Hematopoietic multipotent progenitor cell treated with erythropoietin and hydrocortisone succinate and interleukin-3 and kit ligand, for 4 days (in vitro differentiated cells): Measurements from ENCODE around the gene FOXO3B.
A peak's percentile ranks its signal among the peaks of the same experiment; 100 is the strongest.
"Not testable (repeated sequence)": the region's sequence is repeated elsewhere in the genome, so short reads cannot be mapped to it uniquely, and the experiment has no call there.

Experiments used
- DNase-seq: peaks from one replicate; pipeline ENCODE4 v3.0.0-alpha.2; 2015

The FOXO3B gene

GRCh38 chr17:18681767-18682571, at the start of gene FOXO3B:
Gene FOXO3B, minus strand, starts transcription at chr17:18682314. Its CDS starts 663 bp downstream, at chr17:18681651.
- DNase-seq: peak; percentile 96

GRCh38 chr17:18723509-18723908, 41.4 kb upstream of the FOXO3B start:
- DNase-seq: not testable (repeated sequence)

GRCh38 chr17:18722612-18723011, 40.5 kb upstream of the FOXO3B start:
- DNase-seq: not testable (repeated sequence)

GRCh38 chr17:18721775-18722547, 39.8 kb upstream of the FOXO3B start:
- not testable (repeated sequence) for DNase-seq

GRCh38 chr17:18719428-18720110, 37.5 kb upstream of the FOXO3B start:
- DNase-seq: not testable (repeated sequence)

- DNase-seq: not testable (repeated sequence)
Observed at GRCh38 chr17:18718643-18719427, 36.7 kb upstream of the FOXO3B start.

- peak; percentile 77 for DNase-seq
Observed at GRCh38 chr17:18712354-18712999, 30.4 kb upstream of the FOXO3B start.

- not testable (repeated sequence) for DNase-seq
Observed at GRCh38 chr17:18708215-18708614, 26.1 kb upstream of the FOXO3B start.

GRCh38 chr17:18705955-18706354, 23.8 kb upstream of the FOXO3B start:
- DNase-seq: not testable (repeated sequence)

GRCh38 chr17:18698473-18699103, 16.5 kb upstream of the FOXO3B start:
- not testable (repeated sequence) for DNase-seq

- not testable (repeated sequence) for DNase-seq
Observed at GRCh38 chr17:18695143-18695542, 13.0 kb upstream of the FOXO3B start.

- DNase-seq: not testable (repeated sequence)
Observed at GRCh38 chr17:18682668-18683067, 554 bp upstream of the FOXO3B start.

- not testable (repeated sequence) for DNase-seq
Observed at GRCh38 chr17:18677381-18677780, 4.7 kb downstream of the FOXO3B start.

- DNase-seq: not testable (repeated sequence)
Observed at GRCh38 chr17:18676928-18677327, 5.2 kb downstream of the FOXO3B start.

GRCh38 chr17:18672395-18673227, 9.5 kb downstream of the FOXO3B start:
- not testable (repeated sequence) for DNase-seq

GRCh38 chr17:18668625-18669024, 13.5 kb downstream of the FOXO3B start:
- DNase-seq: not testable (repeated sequence)

GRCh38 chr17:18667535-18667934, 14.6 kb downstream of the FOXO3B start:
- not testable (repeated sequence) for DNase-seq

GRCh38 chr17:18666326-18666725, 15.8 kb downstream of the FOXO3B start:
- DNase-seq: not testable (repeated sequence)

- not testable (repeated sequence) for DNase-seq
Observed at GRCh38 chr17:18661924-18662624, 20.0 kb downstream of the FOXO3B start.

GRCh38 chr17:18650094-18650493, 32.0 kb downstream of the FOXO3B start:
- not testable (repeated sequence) for DNase-seq
